K562 (cell line): Measurements from ENCODE around the gene RPL28. TPM values are rescaled to one million over a fixed set of nuclear protein-coding genes. Genes with fewer than 3 reads are reported as not detected.

Source experiments
- ARID2 ChIP-seq: fragments of 450-650 bp; IDR thresholded peaks from 2 replicates; pipeline ENCODE4 v1.6.1; 2017; ENCODE audit warnings: antibody characterized with exemption, mild to moderate bottlenecking
- BCL6 ChIP-seq: fragments of 250-450 bp; sonication (Bioruptor Pico); IDR thresholded peaks from 2 replicates; pipeline ENCODE4 v1.4.0; 2020
- CEBPG ChIP-seq, 3 experiments: fragments of 200-800 bp in 1 of 3; sonication (Bioruptor generic) in 1 of 3; sonication (generic) in 1 of 3; formaldehyde crosslinking in 1 of 3; IDR thresholded peaks in 2 of 3; conservative IDR thresholded peaks in 1 of 3; 2 replicates each; pipeline versions ENCODE4 v1.6.1 to v1.8.0; 2016 to 2022; ENCODE audit warnings: missing compliant biosample characterization in 2 of 3, missing genetic modification characterization in 2 of 3, mild to moderate bottlenecking in 1 of 3, missing genetic modification reagents in 1 of 3
- CREB1 ChIP-seq, 2 experiments: sonication (generic) in 1 of 2; formaldehyde crosslinking in 1 of 2; IDR thresholded peaks; 2 replicates each; pipeline versions ENCODE4 v1.6.1 to v1.8.0; 2012 to 2022; ENCODE audit warnings: inconsistent platforms in 1 of 2, mild to moderate bottlenecking in 1 of 2, missing genetic modification reagents in 1 of 2, moderate library complexity in 1 of 2
- CSDE1 ChIP-seq, 2 experiments: fragments of 450-650 bp; IDR thresholded peaks; 2 replicates each; pipeline ENCODE4 v1.6.1; 2016; ENCODE audit warnings: mild to moderate bottlenecking in 1 of 2
- FOXJ2 ChIP-seq: fragments of 200-800 bp; sonication (Bioruptor generic); IDR thresholded peaks from 2 replicates; pipeline ENCODE4 v1.6.1; 2016; ENCODE audit warnings: missing genetic modification characterization, missing compliant biosample characterization
- GABPA ChIP-seq: fragments of 200-800 bp; sonication (Bioruptor generic); conservative IDR thresholded peaks from 2 replicates; pipeline ENCODE4 v1.6.1; 2016; ENCODE audit warnings: low read depth, missing genetic modification characterization, missing compliant biosample characterization
- HNRNPL ChIP-seq: fragments of 200-400 bp; formaldehyde crosslinking; IDR thresholded peaks from 2 replicates; pipeline ENCODE4 v1.6.1; 2017; ENCODE audit warnings: low read depth, mild to moderate bottlenecking, low read length
- KHSRP ChIP-seq: fragments of 450-650 bp; IDR thresholded peaks from 2 replicates; pipeline ENCODE4 v1.6.1; 2017
- NFATC3 ChIP-seq: fragments of 450-650 bp; IDR thresholded peaks from 2 replicates; pipeline ENCODE4 v1.6.1; 2017; ENCODE audit warnings: mild to moderate bottlenecking
- NFE2 ChIP-seq: IDR thresholded peaks from 2 replicates; pipeline ENCODE4 v1.6.1; 2014; ENCODE audit warnings: antibody characterized with exemption, low read depth
- RCOR1 ChIP-seq, 2 experiments: IDR thresholded peaks; 2 replicates each; pipeline ENCODE4 v1.6.1; 2012; ENCODE audit warnings: low read depth in 2 of 2, low read length in 2 of 2, borderline replicate concordance in 1 of 2, improper control_type of control experiment in 1 of 2
- RNF2 ChIP-seq: sonication (generic); IDR thresholded peaks from 2 replicates; pipeline ENCODE4 v1.6.1; 2016
- SMARCA4 ChIP-seq: fragments of 450-650 bp; IDR thresholded peaks from 2 replicates; pipeline ENCODE4 v1.6.1; 2016
- SRSF3 ChIP-seq: fragments of 200-400 bp; formaldehyde crosslinking; IDR thresholded peaks from 2 replicates; pipeline ENCODE4 v1.6.1; 2016; ENCODE audit warnings: mild to moderate bottlenecking, low read length, moderate library complexity; ENCODE audit not compliant: insufficient read depth
- ZBED1 ChIP-seq: IDR thresholded peaks from 2 replicates; pipeline ENCODE4 v1.6.1; 2014
- ZNF41 ChIP-seq: fragments of 250-450 bp; sonication (Bioruptor Pico); conservative IDR thresholded peaks from 2 replicates; pipeline ENCODE4 v1.4.0; 2020; ENCODE audit warnings: mild to moderate bottlenecking
- ZNF431 ChIP-seq: sonication (generic); formaldehyde crosslinking; IDR thresholded peaks from 2 replicates; pipeline ENCODE4 v1.8.0; 2022; ENCODE audit warnings: mild to moderate bottlenecking, missing genetic modification reagents
- ZNF77 ChIP-seq: fragments of 250-450 bp; sonication (Bioruptor Pico); IDR thresholded peaks from 2 replicates; pipeline ENCODE4 v1.5.0; 2020
- ZNF780A ChIP-seq: fragments of 250-450 bp; sonication (Bioruptor Pico); IDR thresholded peaks from 2 replicates; pipeline ENCODE4 v1.5.0; 2021; ENCODE audit warnings: mild to moderate bottlenecking
- polyA plus RNA-seq, 8 experiments: library from polyadenylated mRNA; depleted of rRNA in 4 of 8; stranded (reverse) in 5 of 8; unstranded in 3 of 8; fragments of >200 nt; fragmentation: Nextera tagmentation in 2 of 8; fragmentation: Illumina TruSeq in 1 of 8; extraction: Ambion mirVana in 2 of 8; extraction: Trizol in 1 of 8; gene quantifications; 2 replicates each; pipeline versions ENCODE4 v1.2.1 to v1.2.3, GENCODE V29; 2011 to 2014; ENCODE audit warnings: inconsistent platforms in 1 of 8, missing spikeins in 1 of 8
- total RNA-seq, 7 experiments: library from RNA; depleted of rRNA in 6 of 7; stranded (reverse); fragments of >200 nt in 6 of 7; fragmentation: Illumina TruSeq in 2 of 7; extraction: Trizol in 2 of 7; gene quantifications; 2 replicates each; pipeline versions ENCODE4 v1.2.1 to v1.2.3, GENCODE V29; 2011 to 2021; ENCODE audit warnings: low replicate concordance in 1 of 7
- TF ChIP-seq, protein P1 (sequence below): fragments of 250-450 bp; sonication (Bioruptor Pico); IDR thresholded peaks from 2 replicates; pipeline ENCODE4 v1.5.0; 2021
- TF ChIP-seq, protein P2 (sequence below): fragments of 450-650 bp; formaldehyde crosslinking; IDR thresholded peaks from 2 replicates; pipeline ENCODE4 v1.4.0; 2020; ENCODE audit warnings: mild to moderate bottlenecking, moderate library complexity
- TF ChIP-seq, protein P3 (sequence below): fragments of 250-450 bp; sonication (Bioruptor Pico); IDR thresholded peaks from 2 replicates; pipeline ENCODE4 v1.8.0; 2021; ENCODE audit warnings: mild to moderate bottlenecking, moderate library complexity
- TF ChIP-seq, protein P4 (sequence below): sonication (generic); formaldehyde crosslinking; IDR thresholded peaks from 2 replicates; pipeline ENCODE4 v1.8.1; 2023; ENCODE audit warnings: mild to moderate bottlenecking, missing genetic modification reagents

Gene RPL28
- total and polyA plus RNA-seq, 9 of the 15 experiments (the other 6 are each of a cell fraction or from before 2014, with no cell fraction given): 124 to 3,106 (median 622) TPM

DNA sequence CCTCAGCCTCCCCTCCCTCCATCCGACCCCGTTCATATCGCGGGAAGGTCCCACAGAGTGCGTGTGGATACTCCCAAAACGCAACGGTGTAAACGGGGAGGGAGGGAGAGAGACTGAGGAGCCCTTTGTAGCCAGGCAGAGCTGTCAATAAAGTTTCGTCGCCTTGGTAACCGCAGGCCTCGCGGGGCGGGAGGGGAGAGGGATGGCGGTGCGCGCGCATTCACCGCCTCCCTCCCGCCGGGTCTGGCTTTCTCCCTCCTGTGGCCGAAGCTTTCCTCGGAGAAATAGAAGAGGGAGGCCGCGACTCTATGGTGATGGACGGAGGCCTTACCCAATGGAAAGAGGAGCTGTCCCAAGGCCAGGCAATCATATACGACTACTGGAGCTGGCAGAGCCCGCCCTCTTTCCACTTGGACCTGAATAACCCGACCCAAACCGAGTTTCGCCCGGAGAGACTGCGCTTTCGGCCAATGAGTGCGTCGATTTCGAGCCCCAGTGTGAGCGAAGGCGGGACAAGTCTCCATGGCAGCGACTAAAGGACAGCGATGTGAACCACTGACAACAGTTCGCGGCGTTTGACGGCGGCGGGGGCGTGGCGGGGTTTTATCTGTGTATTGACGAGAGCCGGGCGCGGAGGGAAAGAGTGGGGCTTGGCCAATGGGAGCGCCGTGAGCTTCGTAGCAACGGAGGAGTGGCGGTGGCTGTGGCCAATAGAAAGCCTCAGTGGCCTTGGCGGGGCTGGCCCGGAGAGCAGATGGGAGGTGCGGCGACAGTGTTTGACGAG, 46.4 kb upstream of the RPL28 start, which contains the start of gene KMT5C (continued):
- TF ChIP-seq, protein P1, sequence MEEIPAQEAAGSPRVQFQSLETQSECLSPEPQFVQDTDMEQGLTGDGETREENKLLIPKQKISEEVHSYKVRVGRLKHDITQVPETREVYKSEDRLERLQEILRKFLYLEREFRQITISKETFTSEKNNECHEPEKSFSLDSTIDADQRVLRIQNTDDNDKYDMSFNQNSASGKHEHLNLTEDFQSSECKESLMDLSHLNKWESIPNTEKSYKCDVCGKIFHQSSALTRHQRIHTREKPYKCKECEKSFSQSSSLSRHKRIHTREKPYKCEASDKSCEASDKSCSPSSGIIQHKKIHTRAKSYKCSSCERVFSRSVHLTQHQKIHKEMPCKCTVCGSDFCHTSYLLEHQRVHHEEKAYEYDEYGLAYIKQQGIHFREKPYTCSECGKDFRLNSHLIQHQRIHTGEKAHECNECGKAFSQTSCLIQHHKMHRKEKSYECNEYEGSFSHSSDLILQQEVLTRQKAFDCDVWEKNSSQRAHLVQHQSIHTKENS (CRISPR knock-in tag): no peak
- TF ChIP-seq, protein P2, sequence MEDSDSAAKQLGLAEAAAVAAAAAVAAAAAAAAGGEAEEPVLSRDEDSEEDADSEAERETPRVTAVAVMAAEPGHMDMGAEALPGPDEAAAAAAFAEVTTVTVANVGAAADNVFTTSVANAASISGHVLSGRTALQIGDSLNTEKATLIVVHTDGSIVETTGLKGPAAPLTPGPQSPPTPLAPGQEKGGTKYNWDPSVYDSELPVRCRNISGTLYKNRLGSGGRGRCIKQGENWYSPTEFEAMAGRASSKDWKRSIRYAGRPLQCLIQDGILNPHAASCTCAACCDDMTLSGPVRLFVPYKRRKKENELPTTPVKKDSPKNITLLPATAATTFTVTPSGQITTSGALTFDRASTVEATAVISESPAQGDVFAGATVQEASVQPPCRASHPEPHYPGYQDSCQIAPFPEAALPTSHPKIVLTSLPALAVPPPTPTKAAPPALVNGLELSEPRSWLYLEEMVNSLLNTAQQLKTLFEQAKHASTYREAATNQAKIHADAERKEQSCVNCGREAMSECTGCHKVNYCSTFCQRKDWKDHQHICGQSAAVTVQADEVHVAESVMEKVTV (CRISPR knock-in tag): no peak
- TF ChIP-seq RCOR1 (IDR thresholded peaks at IDR 0.05; ENCODE audit: borderline replicate concordance in 1 of 2, low read depth in 2 of 2, low read length in 2 of 2) (peak in 1 of 2 experiments; percentile 73; a peak in 2 of 4 replicates), HNRNPL (no peak), FOXJ2 (tag) (peak; percentile 92), SRSF3 (no peak), ARID2 (no peak), CREB1 (IDR thresholded peaks at IDR 0.05) (peak; percentile 96), CREB1 (CRISPR knock-in tag; IDR thresholded peaks at IDR 0.05) (peak; percentile 96), CEBPG (CRISPR knock-in tag; IDR thresholded peaks at IDR 0.05) (no peak), CEBPG (tag; conservative IDR thresholded peaks at IDR 0.05 in 1 of 2, IDR thresholded peaks at IDR 0.05 in 1 of 2) (no peak), SMARCA4 (no peak), ZNF431 (CRISPR knock-in tag) (no peak), ZBED1 (no peak), KHSRP (peak; percentile 75), CSDE1 (IDR thresholded peaks at IDR 0.05) (peak in 1 of 2 experiments; percentile 90; a peak in 2 of 4 replicates), ZNF780A (CRISPR knock-in tag) (no peak), ZNF41 (CRISPR knock-in tag) (no peak), NFE2 (no peak), GABPA (tag) (peak; percentile 41; the same call in 1 of the 2 replicates), ZNF77 (CRISPR knock-in tag) (no peak), RNF2 (peak; percentile 56; the same call in 1 of the 2 replicates), NFATC3 (no peak), BCL6 (CRISPR knock-in tag) (no peak)
- TF ChIP-seq, protein P3, sequence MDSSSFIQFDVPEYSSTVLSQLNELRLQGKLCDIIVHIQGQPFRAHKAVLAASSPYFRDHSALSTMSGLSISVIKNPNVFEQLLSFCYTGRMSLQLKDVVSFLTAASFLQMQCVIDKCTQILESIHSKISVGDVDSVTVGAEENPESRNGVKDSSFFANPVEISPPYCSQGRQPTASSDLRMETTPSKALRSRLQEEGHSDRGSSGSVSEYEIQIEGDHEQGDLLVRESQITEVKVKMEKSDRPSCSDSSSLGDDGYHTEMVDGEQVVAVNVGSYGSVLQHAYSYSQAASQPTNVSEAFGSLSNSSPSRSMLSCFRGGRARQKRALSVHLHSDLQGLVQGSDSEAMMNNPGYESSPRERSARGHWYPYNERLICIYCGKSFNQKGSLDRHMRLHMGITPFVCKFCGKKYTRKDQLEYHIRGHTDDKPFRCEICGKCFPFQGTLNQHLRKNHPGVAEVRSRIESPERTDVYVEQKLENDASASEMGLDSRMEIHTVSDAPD (CRISPR knock-in tag): no peak
- TF ChIP-seq, protein P4, sequence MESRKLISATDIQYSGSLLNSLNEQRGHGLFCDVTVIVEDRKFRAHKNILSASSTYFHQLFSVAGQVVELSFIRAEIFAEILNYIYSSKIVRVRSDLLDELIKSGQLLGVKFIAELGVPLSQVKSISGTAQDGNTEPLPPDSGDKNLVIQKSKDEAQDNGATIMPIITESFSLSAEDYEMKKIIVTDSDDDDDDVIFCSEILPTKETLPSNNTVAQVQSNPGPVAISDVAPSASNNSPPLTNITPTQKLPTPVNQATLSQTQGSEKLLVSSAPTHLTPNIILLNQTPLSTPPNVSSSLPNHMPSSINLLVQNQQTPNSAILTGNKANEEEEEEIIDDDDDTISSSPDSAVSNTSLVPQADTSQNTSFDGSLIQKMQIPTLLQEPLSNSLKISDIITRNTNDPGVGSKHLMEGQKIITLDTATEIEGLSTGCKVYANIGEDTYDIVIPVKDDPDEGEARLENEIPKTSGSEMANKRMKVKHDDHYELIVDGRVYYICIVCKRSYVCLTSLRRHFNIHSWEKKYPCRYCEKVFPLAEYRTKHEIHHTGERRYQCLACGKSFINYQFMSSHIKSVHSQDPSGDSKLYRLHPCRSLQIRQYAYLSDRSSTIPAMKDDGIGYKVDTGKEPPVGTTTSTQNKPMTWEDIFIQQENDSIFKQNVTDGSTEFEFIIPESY: no peak
